Measurements from ENCODE around the gene SEMA3G.

The SEMA3G gene

DNA sequence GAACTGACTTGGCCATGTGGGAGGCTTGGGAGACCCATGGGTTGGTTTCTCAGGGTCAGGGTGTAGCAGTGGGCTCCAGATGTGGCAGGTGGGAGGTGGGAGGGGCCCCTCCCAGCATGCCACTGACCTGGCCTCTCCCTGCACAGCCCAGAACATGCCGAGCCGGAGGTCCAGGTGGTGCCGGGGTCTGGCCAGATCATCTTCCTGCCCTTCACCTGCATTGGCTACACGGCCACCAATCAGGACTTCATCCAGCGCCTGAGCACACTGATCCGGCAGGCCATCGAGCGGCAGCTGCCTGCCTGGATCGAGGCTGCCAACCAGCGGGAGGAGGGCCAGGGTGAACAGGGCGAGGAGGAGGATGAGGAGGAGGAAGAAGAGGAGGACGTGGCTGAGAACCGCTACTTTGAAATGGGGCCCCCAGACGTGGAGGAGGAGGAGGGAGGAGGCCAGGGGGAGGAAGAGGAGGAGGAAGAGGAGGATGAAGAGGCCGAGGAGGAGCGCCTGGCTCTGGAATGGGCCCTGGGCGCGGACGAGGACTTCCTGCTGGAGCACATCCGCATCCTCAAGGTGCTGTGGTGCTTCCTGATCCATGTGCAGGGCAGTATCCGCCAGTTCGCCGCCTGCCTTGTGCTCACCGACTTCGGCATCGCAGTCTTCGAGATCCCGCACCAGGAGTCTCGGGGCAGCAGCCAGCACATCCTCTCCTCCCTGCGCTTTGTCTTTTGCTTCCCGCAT is 42.3 kb upstream of the SEMA3G start:
- Histone ChIP-seq H3K36me3 (ENCODE audit: insufficient read depth, low read length) (peaks cover 79% of the 10 kb centered on the region), H3K4me1 (ENCODE audit: control insufficient read depth, insufficient read depth, low read length) (no peaks in the 10 kb centered on the region), H3K9ac (ENCODE audit: low read depth, low read length) (no peak overlapping the region), H3K4me2 (ENCODE audit: low read length) (no peak overlapping the region), H3K27me3 (ENCODE audit: control insufficient read depth, insufficient read depth, low read length) (no peaks in the 10 kb centered on the region), H3K4me3 (ENCODE audit: low read length) (no peak overlapping the region), H3K9me3 (replicated peaks; ENCODE audit: low read length) (no peaks in the 10 kb centered on the region)

GRCh38 chr3:52484680-52485461 is 40.0 kb upstream of the SEMA3G start:
- H3K4me2 ChIP-seq (ENCODE audit: low read length): no peak overlapping the region
- H3K4me1 ChIP-seq (ENCODE audit: control insufficient read depth, insufficient read depth, low read length): no peaks in the 10 kb centered on the region
- no peak overlapping the region for H3K9ac ChIP-seq (ENCODE audit: low read depth, low read length)
- H3K36me3 ChIP-seq (ENCODE audit: insufficient read depth, low read length): peaks cover 79% of the 10 kb centered on the region
- no peak overlapping the region for H3K4me3 ChIP-seq (ENCODE audit: low read length)
- no peaks in the 10 kb centered on the region for H3K9me3 ChIP-seq (replicated peaks; ENCODE audit: low read length)
- H3K27me3 ChIP-seq (ENCODE audit: control insufficient read depth, insufficient read depth, low read length): no peaks in the 10 kb centered on the region

DNA sequence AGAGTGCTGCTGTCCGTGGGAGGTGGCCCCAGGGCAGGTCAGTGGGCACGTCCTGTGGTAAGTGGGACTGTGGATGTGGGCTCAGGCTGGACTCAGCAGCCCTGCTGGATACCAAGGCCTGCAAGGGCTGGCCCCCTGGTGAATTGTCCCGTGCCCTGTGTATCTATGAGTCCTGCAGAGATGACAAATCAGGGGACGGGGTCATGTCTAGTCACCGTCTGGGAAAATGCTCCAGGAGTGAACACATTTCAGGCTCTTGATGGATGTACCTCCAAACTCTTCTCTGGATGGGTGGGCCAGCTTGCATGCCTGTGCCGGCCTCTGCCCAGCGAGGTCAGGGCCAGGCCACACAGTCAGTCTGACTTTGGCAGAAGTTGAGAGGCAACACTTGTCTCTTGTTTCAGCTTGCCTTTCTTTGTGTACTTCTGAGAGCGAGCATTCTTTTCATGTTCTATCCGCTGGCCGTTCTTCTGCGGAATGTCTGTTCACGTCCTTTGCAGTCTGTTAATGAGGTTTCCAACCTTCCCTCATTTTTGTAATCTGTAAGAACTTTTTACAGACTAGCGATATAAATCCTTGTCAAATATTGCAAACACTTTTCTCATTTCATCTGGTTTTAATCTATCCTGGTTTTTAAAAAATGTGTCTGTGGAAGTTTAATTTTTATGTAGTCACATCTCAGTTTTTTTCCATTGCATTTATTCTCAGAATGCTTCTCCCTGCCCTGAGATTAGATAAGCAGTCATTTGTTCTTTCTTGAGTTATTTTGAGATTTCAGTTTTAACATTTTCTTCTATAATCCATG is 38.9 kb upstream of the SEMA3G start:
- no peaks in the 10 kb centered on the region for H3K4me1 ChIP-seq (ENCODE audit: control insufficient read depth, insufficient read depth, low read length)
- no peak overlapping the region for H3K9ac ChIP-seq (ENCODE audit: low read depth, low read length)
- H3K27me3 ChIP-seq (ENCODE audit: control insufficient read depth, insufficient read depth, low read length): no peaks in the 10 kb centered on the region
- no peak overlapping the region for H3K4me2 ChIP-seq (ENCODE audit: low read length)
- no peaks in the 10 kb centered on the region for H3K9me3 ChIP-seq (replicated peaks; ENCODE audit: low read length)
- H3K36me3 ChIP-seq (ENCODE audit: insufficient read depth, low read length): peaks cover 79% of the 10 kb centered on the region
- H3K4me3 ChIP-seq (ENCODE audit: low read length): no peak overlapping the region

- H3K27me3 ChIP-seq (ENCODE audit: control insufficient read depth, insufficient read depth, low read length): no peaks in the 10 kb centered on the region
- H3K36me3 ChIP-seq (ENCODE audit: insufficient read depth, low read length): peaks cover 82% of the 10 kb centered on the region
- no peak overlapping the region for H3K4me2 ChIP-seq (ENCODE audit: low read length)
- H3K4me3 ChIP-seq (ENCODE audit: low read length): no peak overlapping the region
- H3K4me1 ChIP-seq (ENCODE audit: control insufficient read depth, insufficient read depth, low read length): no peaks in the 10 kb centered on the region
- H3K9me3 ChIP-seq (replicated peaks; ENCODE audit: low read length): no peaks in the 10 kb centered on the region
- no peak overlapping the region for H3K9ac ChIP-seq (ENCODE audit: low read depth, low read length)
Observed at GRCh38 chr3:52483081-52483480, 38.2 kb upstream of the SEMA3G start.

DNA sequence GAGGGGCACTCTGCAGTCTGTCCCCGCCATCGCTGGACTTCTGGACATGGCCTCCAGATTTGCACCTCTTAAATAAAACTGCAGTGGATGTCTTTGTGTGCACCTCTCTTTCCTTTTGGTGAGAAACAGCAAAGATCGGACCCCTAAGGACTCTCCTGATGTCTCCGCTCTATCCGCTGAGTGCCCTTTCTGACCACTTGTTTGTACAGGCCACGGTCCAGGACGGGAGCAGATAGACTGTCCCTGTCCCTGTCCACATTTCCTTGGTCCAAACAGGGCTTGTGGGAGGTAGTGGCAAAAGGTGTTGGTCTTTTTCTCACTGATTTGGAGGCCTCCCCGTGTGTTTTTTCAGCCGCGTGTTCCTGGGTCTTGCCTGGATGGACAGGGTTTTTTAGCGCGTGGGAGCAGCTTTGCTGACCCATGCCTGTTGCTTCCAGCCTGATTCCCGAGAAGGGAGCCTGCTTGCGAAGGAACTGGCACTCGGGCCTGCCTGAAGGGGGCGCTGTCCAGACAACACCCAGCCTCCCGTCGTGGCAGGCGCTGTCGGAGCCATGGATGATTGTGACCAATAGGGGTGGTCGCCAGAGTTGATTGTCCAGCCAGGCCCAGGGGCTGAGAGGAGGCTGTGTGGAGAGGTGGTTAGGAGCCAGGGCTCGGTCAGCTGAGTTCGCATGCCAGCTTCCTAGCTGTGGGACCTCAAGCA is 37.1 kb upstream of the SEMA3G start:
- H3K9me3 ChIP-seq (replicated peaks; ENCODE audit: low read length): no peaks in the 10 kb centered on the region
- H3K4me1 ChIP-seq (ENCODE audit: control insufficient read depth, insufficient read depth, low read length): no peaks in the 10 kb centered on the region
- no peaks in the 10 kb centered on the region for H3K27me3 ChIP-seq (ENCODE audit: control insufficient read depth, insufficient read depth, low read length)
- H3K9ac ChIP-seq (ENCODE audit: low read depth, low read length): no peak overlapping the region
- no peak overlapping the region for H3K4me2 ChIP-seq (ENCODE audit: low read length)
- H3K4me3 ChIP-seq (ENCODE audit: low read length): no peak overlapping the region
- H3K36me3 ChIP-seq (ENCODE audit: insufficient read depth, low read length): peaks cover 82% of the 10 kb centered on the region

- H3K27me3 ChIP-seq (ENCODE audit: control insufficient read depth, insufficient read depth, low read length): no peaks in the 10 kb centered on the region
- peaks cover 84% of the 10 kb centered on the region for H3K36me3 ChIP-seq (ENCODE audit: insufficient read depth, low read length)
- no peak overlapping the region for H3K9ac ChIP-seq (ENCODE audit: low read depth, low read length)
- H3K9me3 ChIP-seq (replicated peaks; ENCODE audit: low read length): no peaks in the 10 kb centered on the region
- no peaks in the 10 kb centered on the region for H3K4me1 ChIP-seq (ENCODE audit: control insufficient read depth, insufficient read depth, low read length)
- no peak overlapping the region for H3K4me3 ChIP-seq (ENCODE audit: low read length)
- H3K4me2 ChIP-seq (ENCODE audit: low read length): no peak overlapping the region
Observed at GRCh38 chr3:52480768-52481715, 36.1 kb upstream of the SEMA3G start.

DNA sequence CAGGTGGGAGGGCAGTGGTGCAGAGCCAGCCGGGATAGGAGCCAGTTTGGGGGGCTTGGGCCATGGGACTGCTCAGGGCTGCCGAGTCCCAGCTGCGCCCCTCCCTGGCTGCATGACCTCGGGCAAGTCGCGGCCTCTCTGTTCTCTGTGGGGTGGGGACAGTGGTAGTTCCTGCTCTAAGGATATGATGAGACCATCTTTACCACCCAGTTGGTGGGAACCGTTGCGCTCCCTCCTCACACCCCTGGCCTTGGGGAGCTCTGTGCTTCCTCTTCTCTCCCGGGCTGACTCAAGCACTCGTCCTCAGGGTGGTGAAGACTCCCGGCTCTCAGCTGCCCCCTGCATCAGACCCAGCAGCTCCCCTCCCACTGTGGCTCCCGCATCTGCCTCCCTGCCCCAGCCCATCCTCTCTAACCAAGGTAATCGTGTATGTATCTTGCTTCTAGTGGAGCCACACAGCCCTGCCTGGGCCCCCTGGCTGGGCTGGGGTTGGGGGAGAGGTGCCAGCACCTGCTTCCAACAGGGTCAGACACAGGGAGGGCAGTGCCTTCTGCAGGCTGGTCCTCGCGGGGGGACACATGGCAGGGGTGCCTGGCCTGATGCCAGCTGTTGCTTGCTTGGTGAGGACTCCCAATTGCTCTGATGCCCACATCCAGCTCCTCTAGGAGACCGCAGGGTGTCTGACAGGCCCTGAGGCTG is 35.1 kb upstream of the SEMA3G start:
- H3K9ac ChIP-seq (ENCODE audit: low read depth, low read length): no peak overlapping the region
- no peaks in the 10 kb centered on the region for H3K9me3 ChIP-seq (replicated peaks; ENCODE audit: low read length)
- no peaks in the 10 kb centered on the region for H3K27me3 ChIP-seq (ENCODE audit: control insufficient read depth, insufficient read depth, low read length)
- H3K4me3 ChIP-seq (ENCODE audit: low read length): no peak overlapping the region
- peaks cover 84% of the 10 kb centered on the region for H3K36me3 ChIP-seq (ENCODE audit: insufficient read depth, low read length)
- H3K4me2 ChIP-seq (ENCODE audit: low read length): no peak overlapping the region
- no peaks in the 10 kb centered on the region for H3K4me1 ChIP-seq (ENCODE audit: control insufficient read depth, insufficient read depth, low read length)

DNA sequence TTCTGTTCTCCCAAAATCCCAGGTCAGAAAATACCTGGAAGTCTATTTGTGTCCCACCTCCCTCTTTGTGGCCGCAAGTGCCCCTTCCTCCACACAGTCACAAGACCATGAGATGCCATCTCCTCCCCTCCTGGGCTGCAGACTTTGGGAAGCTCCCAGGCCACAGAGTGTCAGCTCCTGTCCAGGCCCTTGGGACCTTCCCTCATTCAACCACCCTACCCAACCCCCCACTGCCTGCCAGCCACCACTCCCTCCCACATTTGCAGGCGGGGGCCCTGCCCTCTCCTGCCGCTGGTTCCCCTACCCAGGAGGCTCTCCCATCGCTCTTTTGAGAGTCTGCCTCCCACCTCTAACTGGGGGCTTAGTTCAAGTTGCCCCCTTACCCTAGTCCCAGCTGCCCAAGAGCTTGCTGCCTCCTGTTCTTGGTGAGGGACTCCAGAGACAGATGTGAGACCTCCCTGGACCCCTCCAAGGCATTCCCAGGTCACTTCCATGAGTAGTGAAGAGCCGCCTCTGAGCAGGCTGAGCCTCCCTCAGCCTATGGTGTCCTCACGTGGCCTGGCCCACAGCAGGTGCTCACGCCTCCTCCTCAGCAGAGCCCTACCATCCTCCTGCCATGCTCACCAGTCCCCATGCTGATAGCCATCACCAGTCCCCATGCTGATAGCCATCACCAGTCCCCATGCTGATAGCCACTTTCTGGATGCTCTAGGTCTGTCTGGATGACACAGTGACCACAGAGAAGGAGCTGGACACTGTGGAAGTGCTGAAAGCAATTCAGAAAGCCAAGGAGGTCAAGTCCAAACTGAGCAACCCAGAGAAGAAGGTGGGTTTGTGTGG is 34.4 kb upstream of the SEMA3G start:
- H3K36me3 ChIP-seq (ENCODE audit: insufficient read depth, low read length): peaks cover 89% of the 10 kb centered on the region
- H3K4me1 ChIP-seq (ENCODE audit: control insufficient read depth, insufficient read depth, low read length): no peaks in the 10 kb centered on the region
- no peak overlapping the region for H3K9ac ChIP-seq (ENCODE audit: low read depth, low read length)
- no peaks in the 10 kb centered on the region for H3K27me3 ChIP-seq (ENCODE audit: control insufficient read depth, insufficient read depth, low read length)
- H3K4me2 ChIP-seq (ENCODE audit: low read length): no peak overlapping the region
- no peak overlapping the region for H3K4me3 ChIP-seq (ENCODE audit: low read length)
- no peaks in the 10 kb centered on the region for H3K9me3 ChIP-seq (replicated peaks; ENCODE audit: low read length)

DNA sequence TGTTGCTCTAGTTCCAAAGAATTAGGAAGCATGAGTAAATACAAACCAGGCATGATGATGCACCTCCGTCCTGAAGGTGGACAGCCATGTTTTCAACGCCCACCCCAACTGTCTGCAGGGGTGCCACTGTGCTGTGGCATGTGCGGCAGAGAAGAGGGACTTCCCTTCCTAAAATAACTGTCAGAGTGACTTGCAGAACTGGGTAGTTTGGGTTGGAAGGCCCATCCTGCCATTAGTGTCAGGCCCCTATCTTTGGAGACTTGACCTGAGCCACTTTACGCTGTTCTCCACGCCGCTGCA is 32.8 kb upstream of the SEMA3G start:
- no peak overlapping the region for H3K4me3 ChIP-seq (ENCODE audit: low read length)
- H3K36me3 ChIP-seq (ENCODE audit: insufficient read depth, low read length): peaks cover 93% of the 10 kb centered on the region
- H3K4me1 ChIP-seq (ENCODE audit: control insufficient read depth, insufficient read depth, low read length): no peaks in the 10 kb centered on the region
- no peak overlapping the region for H3K4me2 ChIP-seq (ENCODE audit: low read length)
- no peak overlapping the region for H3K9ac ChIP-seq (ENCODE audit: low read depth, low read length)
- no peaks in the 10 kb centered on the region for H3K27me3 ChIP-seq (ENCODE audit: control insufficient read depth, insufficient read depth, low read length)
- H3K9me3 ChIP-seq (replicated peaks; ENCODE audit: low read length): no peaks in the 10 kb centered on the region

Data from skeletal muscle satellite cell (primary cell).